Prostate gland (tissue), 2 donors: ENCODE results near the gene POU2F1.

Source experiments
- POLR2A ChIP-seq: fragments of 450-650 bp; IDR thresholded peaks from one replicate; pipeline ENCODE4 v1.6.1; 2016; ENCODE audit warnings: antibody characterized with exemption, mild to moderate bottlenecking
- POLR2AphosphoS5 ChIP-seq: sonication (generic); formaldehyde crosslinking; IDR thresholded peaks from one replicate; pipeline ENCODE4 v1.6.1; 2017; ENCODE audit warnings: antibody characterized with exemption
- TF ChIP-seq, protein P1 (sequence below), 4 experiments: fragments of 200-600 bp in 2 of 4; fragments of 450-650 bp in 2 of 4; sonication (generic) in 2 of 4; IDR thresholded peaks; 1 replicate in 3 of 4; 2 replicates in 1 of 4; pipeline ENCODE4 v1.5.1; 2016 to 2019; ENCODE audit warnings: antibody characterized with exemption in 4 of 4, mild to moderate bottlenecking in 2 of 4, moderate library complexity in 2 of 4

DNA sequence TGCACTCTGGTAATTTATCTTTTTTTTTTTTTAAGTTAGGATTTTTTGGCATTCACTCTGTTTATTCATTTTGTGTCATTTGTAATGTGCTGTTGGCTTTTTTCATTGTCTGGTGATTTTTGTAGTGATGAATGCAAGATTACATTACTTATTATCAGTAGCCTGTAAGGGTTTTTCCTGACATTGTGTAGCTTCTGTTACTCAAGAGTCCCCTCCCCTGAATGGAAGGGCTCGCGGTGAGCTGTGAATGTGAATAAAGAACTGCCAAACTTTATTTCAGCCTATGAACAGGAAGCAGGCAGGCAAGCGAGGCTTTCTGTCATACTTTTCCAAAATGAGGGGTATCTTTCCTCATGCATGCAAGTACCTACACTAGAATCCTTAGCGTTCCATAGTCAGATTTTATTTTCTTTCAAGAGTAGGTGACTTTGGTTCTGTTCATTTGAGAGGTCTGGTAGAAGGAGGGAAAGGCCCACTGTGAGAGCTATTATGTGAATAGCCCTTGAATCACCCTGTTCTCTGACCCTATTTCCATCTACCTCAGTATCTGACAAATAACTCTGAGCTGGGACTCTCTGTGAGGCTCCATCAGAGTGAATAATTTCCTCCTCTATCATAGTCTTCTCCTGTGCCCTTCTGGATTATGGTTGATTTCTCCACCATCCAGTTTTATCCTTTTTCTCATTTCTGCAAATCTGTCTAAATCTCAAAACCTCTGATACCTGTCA lies 183.6 kb downstream of the POU2F1 start:
- TF ChIP-seq, protein P1, sequence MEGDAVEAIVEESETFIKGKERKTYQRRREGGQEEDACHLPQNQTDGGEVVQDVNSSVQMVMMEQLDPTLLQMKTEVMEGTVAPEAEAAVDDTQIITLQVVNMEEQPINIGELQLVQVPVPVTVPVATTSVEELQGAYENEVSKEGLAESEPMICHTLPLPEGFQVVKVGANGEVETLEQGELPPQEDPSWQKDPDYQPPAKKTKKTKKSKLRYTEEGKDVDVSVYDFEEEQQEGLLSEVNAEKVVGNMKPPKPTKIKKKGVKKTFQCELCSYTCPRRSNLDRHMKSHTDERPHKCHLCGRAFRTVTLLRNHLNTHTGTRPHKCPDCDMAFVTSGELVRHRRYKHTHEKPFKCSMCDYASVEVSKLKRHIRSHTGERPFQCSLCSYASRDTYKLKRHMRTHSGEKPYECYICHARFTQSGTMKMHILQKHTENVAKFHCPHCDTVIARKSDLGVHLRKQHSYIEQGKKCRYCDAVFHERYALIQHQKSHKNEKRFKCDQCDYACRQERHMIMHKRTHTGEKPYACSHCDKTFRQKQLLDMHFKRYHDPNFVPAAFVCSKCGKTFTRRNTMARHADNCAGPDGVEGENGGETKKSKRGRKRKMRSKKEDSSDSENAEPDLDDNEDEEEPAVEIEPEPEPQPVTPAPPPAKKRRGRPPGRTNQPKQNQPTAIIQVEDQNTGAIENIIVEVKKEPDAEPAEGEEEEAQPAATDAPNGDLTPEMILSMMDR (IDR thresholded peaks at IDR 0.05) = no peak
- TF ChIP-seq POLR2A = no peak
- no peak for TF ChIP-seq POLR2AphosphoS5
